GM18870 (cell line): ENCODE data around the gene ZNF507.

Experiments
- ATAC-seq: cut with Tn5 transposase; IDR thresholded peaks from one replicate; pipeline ENCODE4 v1.9.1; 2021; ENCODE audit warnings: moderate library complexity; ENCODE audit not compliant: unreplicated experiment

ZNF507 gene

GRCh38 chr19:32345261-32346207 lies at the start of gene ZNF507:
Gene ZNF507, plus strand, starts transcription at chr19:32345610. Its CDS starts 7,221 bp downstream, at chr19:32352831.
- ATAC-seq = peak; percentile 66

DNA sequence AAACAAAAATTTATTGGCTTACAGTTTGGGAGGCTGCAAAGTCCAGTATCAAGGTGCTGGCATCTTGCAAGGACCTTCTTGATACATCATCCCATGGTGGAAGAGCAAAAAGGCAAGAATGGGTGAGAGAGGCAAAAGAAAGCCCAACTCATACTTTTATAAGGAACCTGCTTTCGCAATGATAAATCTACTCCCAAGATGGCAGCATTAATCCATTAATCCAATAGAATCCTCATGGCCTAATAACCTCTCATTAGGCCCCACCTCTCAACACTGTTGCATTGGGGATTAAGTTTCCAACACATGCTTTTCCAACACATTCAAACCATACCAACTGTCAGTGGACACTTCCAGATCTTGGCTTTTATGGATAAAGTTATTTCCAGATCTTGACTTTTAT lies 48.7 kb upstream of the ZNF507 start:
- no peak for ATAC-seq

DNA sequence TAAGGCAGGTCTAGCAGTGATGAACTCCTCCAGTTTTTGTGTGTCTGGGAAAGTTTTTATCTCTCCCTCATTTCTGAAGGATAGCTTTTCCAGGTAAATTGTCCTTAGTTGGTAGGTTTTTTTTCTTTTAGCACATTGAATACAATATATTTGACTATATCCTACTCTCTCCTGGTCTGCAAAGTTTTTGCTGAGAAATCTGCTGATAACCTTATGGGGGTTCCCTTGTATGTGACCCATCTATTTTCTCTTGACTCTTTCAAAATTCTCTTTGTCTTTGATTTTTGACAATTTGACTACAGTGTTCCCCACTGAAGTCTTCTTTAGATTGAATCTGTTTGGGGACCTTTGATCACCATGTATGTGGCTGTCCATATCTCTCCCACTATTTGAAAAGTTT lies 42.6 kb upstream of the ZNF507 start:
- ATAC-seq = no peak

GRCh38 chr19:32303193-32303592 lies 42.2 kb upstream of the ZNF507 start:
- no peak for ATAC-seq

DNA sequence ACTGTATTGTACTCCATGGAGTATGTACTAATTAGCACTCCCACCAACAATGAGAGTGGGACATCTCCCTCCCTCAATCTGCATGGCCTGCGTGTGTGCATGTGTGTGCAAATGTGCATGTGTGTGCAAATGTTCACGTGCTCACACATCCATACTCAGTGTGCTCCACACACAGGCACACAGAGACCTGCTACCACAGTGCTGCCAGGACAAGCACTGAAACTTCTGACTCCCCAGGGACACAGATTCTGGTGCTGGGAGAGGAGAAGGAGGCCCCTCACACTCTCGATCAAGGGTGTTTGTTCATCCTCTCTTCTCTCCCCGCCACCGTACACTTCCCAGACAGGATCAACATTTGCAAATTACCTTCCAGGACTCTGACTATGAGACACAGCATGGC lies 37.8 kb upstream of the ZNF507 start:
- ATAC-seq = no peak

GRCh38 chr19:32308431-32309077 lies 36.9 kb upstream of the ZNF507 start:
- ATAC-seq = no peak

- ATAC-seq = no peak
Observed at GRCh38 chr19:32309711-32310390, 35.6 kb upstream of the ZNF507 start.

GRCh38 chr19:32311371-32311770 lies 34.0 kb upstream of the ZNF507 start:
- no peak for ATAC-seq

- ATAC-seq = no peak
Observed at GRCh38 chr19:32313569-32314265, 31.7 kb upstream of the ZNF507 start.

DNA sequence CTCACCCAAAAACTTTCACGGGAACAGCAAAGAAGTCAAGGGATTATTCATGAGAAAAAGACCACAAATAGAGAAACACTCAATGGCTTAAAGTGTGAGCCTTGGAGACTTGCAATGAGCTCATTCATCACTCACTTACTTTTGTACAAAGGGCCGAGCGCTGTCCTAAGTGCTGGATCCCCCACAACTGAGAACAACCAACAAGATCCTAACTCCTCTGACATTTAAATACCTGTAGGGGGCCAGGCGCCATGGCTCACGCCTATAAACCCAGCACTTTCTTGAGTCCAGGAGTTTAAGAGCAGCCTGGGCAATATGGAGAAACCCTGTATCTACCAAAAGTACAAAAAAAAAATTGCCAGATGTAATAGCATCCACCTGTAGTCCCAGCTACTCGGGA lies 29.4 kb upstream of the ZNF507 start:
- ATAC-seq = no peak

- no peak for ATAC-seq
Observed at GRCh38 chr19:32317086-32317485, 28.3 kb upstream of the ZNF507 start.

- ATAC-seq = no peak
Observed at GRCh38 chr19:32318884-32319520, 26.4 kb upstream of the ZNF507 start.

DNA sequence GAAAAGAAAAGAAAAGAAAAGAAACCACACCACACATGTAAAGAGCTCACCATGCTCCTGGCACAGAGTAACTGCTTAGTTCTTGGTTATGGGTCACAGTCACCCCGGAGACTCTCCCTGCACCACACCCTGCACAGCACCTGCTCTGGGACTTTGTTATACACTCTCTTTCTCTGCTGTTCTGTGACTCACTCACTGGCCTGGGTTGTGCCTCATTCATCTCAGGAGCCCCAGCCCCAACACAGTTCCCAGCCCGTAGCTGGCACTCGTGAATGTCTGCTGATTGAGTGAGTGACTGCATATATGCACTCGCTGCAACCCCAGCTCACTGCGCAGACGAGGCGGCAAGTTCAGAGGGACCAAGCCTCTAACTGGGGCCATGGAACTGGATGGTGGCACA lies 22.9 kb upstream of the ZNF507 start:
- ATAC-seq = no peak

DNA sequence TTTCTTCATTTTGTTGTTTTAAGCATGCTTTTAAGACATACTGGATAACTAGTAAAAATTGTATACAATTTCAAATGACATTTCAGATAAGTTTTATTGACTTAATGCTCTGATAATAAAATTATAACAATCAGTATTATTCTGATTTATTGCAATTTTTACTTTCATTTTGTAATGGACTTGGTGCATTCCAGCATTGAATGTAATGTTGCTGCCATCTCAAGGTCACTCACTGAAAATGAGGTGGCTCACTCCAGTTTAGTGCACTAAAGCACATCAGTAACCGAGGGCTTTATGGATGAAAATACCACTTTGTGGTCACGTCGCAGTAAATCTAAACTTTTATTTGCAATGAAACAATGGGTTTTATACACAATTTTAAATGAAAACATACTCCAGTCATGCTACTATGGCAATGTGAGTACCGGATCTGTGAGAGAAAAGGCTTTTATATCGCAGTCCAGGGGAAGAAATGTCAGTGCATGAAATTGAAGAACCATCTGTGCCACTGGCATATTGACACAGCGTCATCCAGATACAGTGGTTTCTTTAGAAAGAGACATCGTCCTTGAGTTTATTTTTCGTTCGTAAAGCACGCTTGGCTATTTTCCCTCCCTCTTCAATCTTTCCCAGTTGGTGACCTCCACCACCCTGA lies 20.7 kb upstream of the ZNF507 start:
- ATAC-seq = no peak

DNA sequence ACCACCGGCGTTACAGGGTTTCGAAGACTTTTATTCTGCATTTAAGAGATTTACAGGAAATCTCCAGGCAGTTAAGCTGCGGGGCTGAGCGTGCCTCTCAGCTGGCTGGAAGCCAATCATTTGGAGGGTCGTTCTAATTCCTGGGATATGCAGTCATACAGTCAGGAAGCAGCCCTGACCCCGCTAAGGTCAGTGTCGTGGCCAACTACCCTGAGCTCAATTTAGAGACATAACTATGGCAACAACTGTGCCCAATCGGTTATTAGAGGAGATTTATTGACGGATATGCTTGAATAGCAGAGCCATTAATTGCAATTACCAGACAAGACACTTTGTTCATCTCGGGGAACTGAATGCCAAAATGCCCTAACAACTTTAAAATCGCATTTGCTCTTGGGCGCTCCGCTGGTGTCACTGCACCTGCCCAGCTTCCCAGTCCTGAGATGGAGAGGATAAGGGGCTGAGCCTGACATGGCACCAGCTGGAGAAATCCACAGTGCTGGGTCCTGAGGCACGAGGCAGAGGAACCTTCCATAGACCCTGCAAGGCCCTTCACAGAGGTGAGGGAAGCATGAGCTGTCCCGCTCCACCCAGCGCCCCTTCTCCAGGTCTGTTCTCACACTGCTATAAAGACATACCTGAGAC lies 15.1 kb upstream of the ZNF507 start:
- ATAC-seq = no peak

DNA sequence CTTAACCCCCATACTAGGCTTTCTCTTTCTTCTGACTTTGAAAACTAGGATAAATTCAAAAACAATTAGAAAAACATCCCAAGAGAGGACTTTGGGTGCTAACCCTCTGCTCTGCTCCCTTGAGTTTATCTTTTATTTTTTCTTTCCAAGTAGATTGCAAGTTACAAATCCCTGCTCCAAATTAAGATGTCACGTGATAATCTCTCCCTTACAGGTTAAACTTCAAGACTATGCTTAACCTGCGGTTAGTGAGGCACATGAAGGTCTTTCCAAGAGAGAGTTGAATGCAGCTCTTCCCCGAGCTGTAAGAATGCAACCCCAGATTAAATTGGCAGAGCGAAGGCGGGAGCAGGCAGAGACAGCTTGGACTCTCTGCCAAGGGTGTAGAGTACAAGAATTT lies 12.2 kb upstream of the ZNF507 start:
- ATAC-seq = no peak

DNA sequence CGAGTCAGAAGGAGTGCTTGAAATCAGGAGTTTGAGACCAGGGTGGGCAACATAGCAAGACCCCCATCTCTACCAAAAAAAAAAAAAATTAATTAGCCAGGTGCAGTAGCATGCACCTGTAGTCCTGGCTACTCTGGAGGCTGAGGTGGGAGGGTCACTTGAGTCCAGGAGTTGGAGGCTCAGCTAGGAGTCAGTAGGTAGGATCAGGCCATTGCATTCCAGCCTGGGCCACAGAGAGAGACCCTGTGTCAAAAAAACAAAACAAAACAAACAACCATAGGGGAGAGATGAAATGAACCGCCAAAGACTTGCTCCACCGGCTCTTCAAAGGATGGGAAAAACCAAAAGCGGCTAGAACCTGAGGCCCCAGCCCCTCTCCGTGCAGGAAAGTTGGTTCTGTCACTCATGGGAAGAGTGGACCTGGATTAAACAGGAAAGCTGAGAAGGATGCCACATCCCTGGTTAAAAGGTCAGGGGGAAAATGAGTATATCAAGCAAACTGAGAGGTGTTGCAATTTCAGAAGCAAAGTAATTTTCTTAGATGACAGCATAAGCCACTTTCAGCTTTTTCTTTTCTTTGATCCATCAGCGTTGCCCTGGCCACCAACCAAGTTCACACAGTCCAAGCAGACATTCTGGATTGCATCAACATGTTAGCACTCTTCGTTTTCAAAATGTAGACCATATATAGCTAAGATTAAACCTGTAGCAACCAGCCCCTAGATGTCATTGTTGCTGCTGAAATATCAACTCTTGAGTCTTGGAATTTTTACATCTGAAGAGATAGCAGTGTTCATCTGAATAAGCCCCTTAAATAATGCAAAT lies 8.9 kb upstream of the ZNF507 start:
- no peak for ATAC-seq

DNA sequence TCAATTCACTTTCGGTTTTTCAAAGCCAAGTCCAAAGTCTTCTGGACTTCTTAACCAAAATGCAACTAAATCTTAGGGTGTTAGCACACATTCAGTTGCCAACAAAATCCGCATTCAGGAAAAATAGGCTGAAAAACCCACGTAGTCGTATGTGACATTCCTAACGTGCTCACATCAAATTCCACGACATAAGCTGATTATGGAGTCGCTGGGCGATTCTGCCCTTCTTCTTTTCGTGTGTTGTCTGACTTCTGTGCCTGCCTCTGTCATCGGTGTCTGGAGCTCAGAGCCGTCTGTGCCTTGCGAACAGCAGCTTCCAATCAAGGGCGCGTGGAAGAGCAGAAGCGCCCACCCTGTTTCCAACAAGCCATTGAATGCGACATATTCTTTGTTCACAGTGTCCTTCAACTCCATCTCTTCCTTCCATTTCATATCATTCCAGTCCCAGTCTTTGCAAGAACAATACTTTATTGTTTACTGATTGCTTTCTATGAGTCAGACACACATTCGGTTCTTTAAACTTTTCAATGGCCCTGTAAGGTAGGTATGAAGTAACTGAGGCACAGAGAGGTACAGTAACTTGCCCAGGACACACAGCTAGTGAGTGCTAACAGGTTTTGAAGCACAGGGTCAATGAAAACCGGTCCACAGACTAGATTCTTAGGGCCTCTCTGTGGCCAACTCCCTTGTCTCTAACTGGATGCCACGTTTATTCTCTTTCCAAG lies 8.2 kb upstream of the ZNF507 start:
- ATAC-seq = no peak
